CD4-positive, alpha-beta T cell (primary cell): ENCODE data around the gene AARSD1. TPM values are rescaled to one million over a fixed set of nuclear protein-coding genes. Genes with fewer than 3 reads are reported as not detected.
"Not testable (repeated sequence)": the region's sequence is repeated elsewhere in the genome, so short reads cannot be mapped to it uniquely, and the experiment has no call there.

Experiments
- ATAC-seq: fragments of 200-7000 bp; cut with Tn5 transposase; one replicate; pipeline ENCODE4 v1.10.0; 2022; ENCODE audit warnings: mild to moderate bottlenecking; ENCODE audit not compliant: poor library complexity
- CTCF ChIA-PET: fragments of 350-600 bp; sonication (Branson Sonifier 250); formaldehyde crosslinking; loops from one replicate; lab custom pipeline; 2021; ENCODE audit warnings: antibody characterized with exemption, inconsistent platforms; lab: Charles Lee
- POLR2A ChIA-PET: fragments of 350-600 bp; sonication (Branson Sonifier 250); formaldehyde crosslinking; loops from one replicate; lab custom pipeline; 2021; ENCODE audit warnings: antibody characterized with exemption, inconsistent platforms; lab: Charles Lee
- DNase-seq, 14 experiments: peaks; one replicate each; pipeline ENCODE4 v3.0.0-alpha.2; 2013 to 2020; ENCODE audit warnings: mixed read lengths in 2 of 14
- H3K27ac ChIP-seq, 2 donors: one replicate each; pipeline versions ENCODE4 v1.5.1 to v1.7.0; 2013; ENCODE audit warnings: low read length in 2 of 2, low read depth in 1 of 2, mild to moderate bottlenecking in 1 of 2
- H3K27me3 ChIP-seq, 2 experiments: 1 replicate in 1 of 2; 2 replicates in 1 of 2; pipeline versions ENCODE4 v1.6.1 to v1.7.0; 2013; ENCODE audit warnings: low read length in 2 of 2, control low read depth in 1 of 2, mild to moderate bottlenecking in 1 of 2, moderate library complexity in 1 of 2; ENCODE audit not compliant: insufficient read depth in 2 of 2, control insufficient read depth in 1 of 2
- H3K36me3 ChIP-seq: one replicate; pipeline ENCODE4 v1.6.1; 2013; ENCODE audit warnings: low read length, control low read depth; ENCODE audit not compliant: insufficient read depth
- H3K4me1 ChIP-seq: one replicate; pipeline ENCODE4 v1.6.1; 2013; ENCODE audit warnings: low read length, control low read depth; ENCODE audit not compliant: insufficient read depth
- H3K4me3 ChIP-seq: one replicate; pipeline ENCODE4 v1.5.1; 2013; ENCODE audit warnings: mild to moderate bottlenecking, low read length, moderate library complexity
- H3K9me3 ChIP-seq, 2 experiments: 1 replicate in 1 of 2; 2 replicates in 1 of 2; pipeline versions ENCODE4 v1.6.1 to v1.7.0; 2013; ENCODE audit warnings: low read length in 2 of 2, mild to moderate bottlenecking in 2 of 2, control low read depth in 1 of 2, moderate library complexity in 1 of 2; ENCODE audit not compliant: control insufficient read depth in 1 of 2, insufficient read depth in 1 of 2
- H3K27ac Mint-ChIP-seq: one replicate; pipeline ENCODE4 v1.8.0; 2020; ENCODE audit warnings: mixed read lengths
- H3K27me3 Mint-ChIP-seq: one replicate; pipeline ENCODE4 v1.8.0; 2021; ENCODE audit warnings: mixed read lengths
- H3K36me3 Mint-ChIP-seq: one replicate; pipeline ENCODE4 v1.8.0; 2021; ENCODE audit warnings: low read depth, mixed read lengths
- H3K4me1 Mint-ChIP-seq: one replicate; pipeline ENCODE4 v1.8.0; 2021; ENCODE audit warnings: low read depth, mixed read lengths
- H3K4me3 Mint-ChIP-seq: one replicate; pipeline ENCODE4 v1.8.0; 2020; ENCODE audit warnings: mild to moderate bottlenecking, mixed read lengths
- H3K9me3 Mint-ChIP-seq: one replicate; pipeline ENCODE4 v1.8.0; 2020; ENCODE audit warnings: mixed read lengths
- intact Hi-C, 2 experiments: fragments of 100-400 bp; cut with DNase I in 1 of 2; cut with micrococcal nuclease in 1 of 2; formaldehyde crosslinking; loops; one replicate each; pipeline versions ENCODE4 v1.15.1 to v1.9.0; 2023 to 2025; cut with DNase I, micrococcal nuclease
- total RNA-seq, 174 experiments: library from RNA in 2 of 174; stranded (reverse) in 2 of 174; gene quantifications; one replicate each; pipeline ENCODE4 v1.2.3 and lab custom pipeline; 2021 to 2026
- TF ChIP-seq, protein P1 (sequence below): fragments of 200-600 bp; IDR thresholded peaks from one replicate; pipeline ENCODE4 v1.8.0; 2022; ENCODE audit warnings: antibody characterized with exemption, mild to moderate bottlenecking

AARSD1 gene
- total RNA-seq, 2 experiments from 2014 or later: 60.4 to 70.8 TPM

DNA sequence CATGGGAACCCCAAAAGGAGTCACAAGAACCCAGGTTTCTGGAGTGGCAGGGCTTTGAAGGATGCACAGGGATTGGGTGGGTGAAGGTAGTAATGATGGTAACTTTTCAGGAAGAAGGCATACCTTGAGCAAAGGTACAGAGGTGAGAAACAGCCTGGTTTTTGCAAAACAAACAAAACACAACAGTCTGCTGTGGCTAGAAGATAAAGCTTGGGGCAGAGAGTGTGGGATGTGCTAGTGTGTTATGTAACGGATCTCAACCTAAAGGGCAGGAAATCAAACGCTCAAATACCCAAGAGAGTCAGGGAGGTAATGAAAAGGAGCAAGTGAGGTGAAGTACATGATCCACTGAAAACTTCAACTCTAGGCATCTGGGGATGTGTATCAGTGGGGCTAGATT lies 11.0 kb upstream of the AARSD1 start:
- peaks cover 12% of the 10 kb centered on the region for H3K4me1 Mint-ChIP-seq
- no peaks in the 10 kb centered on the region for H3K9me3 ChIP-seq
- H3K27ac ChIP-seq: no peak overlapping the region
- ATAC-seq (no peak), DNase-seq (no peak)
- no peaks in the 10 kb centered on the region for H3K27me3 Mint-ChIP-seq
- no peaks in the 10 kb centered on the region for H3K9me3 Mint-ChIP-seq
- no peak overlapping the region for H3K4me3 Mint-ChIP-seq
- ChIA-PET POLR2A (no interaction called here), CTCF (no interaction called here)
- H3K36me3 ChIP-seq: no peaks in the 10 kb centered on the region
- no peak overlapping the region for H3K4me3 ChIP-seq
- TF ChIP-seq, protein P1, sequence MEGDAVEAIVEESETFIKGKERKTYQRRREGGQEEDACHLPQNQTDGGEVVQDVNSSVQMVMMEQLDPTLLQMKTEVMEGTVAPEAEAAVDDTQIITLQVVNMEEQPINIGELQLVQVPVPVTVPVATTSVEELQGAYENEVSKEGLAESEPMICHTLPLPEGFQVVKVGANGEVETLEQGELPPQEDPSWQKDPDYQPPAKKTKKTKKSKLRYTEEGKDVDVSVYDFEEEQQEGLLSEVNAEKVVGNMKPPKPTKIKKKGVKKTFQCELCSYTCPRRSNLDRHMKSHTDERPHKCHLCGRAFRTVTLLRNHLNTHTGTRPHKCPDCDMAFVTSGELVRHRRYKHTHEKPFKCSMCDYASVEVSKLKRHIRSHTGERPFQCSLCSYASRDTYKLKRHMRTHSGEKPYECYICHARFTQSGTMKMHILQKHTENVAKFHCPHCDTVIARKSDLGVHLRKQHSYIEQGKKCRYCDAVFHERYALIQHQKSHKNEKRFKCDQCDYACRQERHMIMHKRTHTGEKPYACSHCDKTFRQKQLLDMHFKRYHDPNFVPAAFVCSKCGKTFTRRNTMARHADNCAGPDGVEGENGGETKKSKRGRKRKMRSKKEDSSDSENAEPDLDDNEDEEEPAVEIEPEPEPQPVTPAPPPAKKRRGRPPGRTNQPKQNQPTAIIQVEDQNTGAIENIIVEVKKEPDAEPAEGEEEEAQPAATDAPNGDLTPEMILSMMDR: no peak
- no peaks in the 10 kb centered on the region for H3K27me3 ChIP-seq
- H3K27ac Mint-ChIP-seq: no peak overlapping the region
- H3K4me1 ChIP-seq: peaks cover 8% of the 10 kb centered on the region
- intact Hi-C loops: no loop called here
- H3K36me3 Mint-ChIP-seq: peaks cover 3% of the 10 kb centered on the region

DNA sequence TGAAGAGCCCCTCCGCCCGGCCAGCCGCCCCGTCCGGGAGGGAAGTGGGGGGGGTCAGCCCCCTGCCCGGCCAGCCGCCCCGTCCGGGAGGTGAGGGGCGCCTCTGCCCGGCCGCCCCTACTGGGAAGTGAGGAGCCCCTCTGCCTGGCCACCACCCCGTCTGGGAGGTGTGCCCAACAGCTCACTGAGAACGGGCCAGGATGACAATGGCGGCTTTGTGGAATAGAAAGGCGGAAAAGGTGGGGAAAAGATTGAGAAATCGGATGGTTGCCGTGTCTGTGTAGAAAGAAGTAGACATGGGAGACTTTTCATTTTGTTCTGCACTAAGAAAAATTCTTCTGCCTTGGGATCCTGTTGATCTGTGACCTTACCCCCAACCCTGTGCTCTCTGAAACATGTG lies 9.1 kb upstream of the AARSD1 start:
- H3K36me3 ChIP-seq, intact Hi-C loops, POLR2A ChIA-PET, DNase-seq, H3K9me3 ChIP-seq, H3K4me1 Mint-ChIP-seq, H3K27ac Mint-ChIP-seq, H3K36me3 Mint-ChIP-seq, CTCF ChIA-PET, H3K27me3 Mint-ChIP-seq, H3K4me1 ChIP-seq, H3K4me3 Mint-ChIP-seq, ATAC-seq, H3K27ac ChIP-seq, H3K4me3 ChIP-seq, H3K9me3 Mint-ChIP-seq, H3K27me3 ChIP-seq: not testable (repeated sequence)

DNA sequence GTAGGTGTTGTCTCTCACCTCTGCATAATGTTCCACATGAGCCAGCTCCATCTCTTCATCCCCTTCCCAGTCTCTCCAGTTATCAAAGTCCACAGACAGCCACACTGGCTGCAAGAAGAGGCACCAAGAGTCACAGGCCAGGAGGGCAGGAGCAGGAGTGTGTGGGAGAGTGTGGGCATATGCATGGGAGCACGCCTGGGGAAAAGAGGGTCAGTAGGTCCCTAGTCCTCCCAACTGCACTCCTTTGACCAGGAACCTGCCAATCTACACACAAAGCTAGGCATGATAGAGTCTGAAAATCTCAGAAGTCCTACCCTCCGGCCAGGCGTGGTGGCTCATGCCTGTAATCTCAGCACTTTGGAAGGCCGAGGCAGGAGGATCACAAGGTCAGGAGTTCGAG lies 7.3 kb upstream of the AARSD1 start:
- Mint-ChIP-seq H3K4me3 (no peak overlapping the region), H3K27me3 (no peaks in the 10 kb centered on the region), H3K36me3 (no peaks in the 10 kb centered on the region), H3K4me1 (no peaks in the 10 kb centered on the region), H3K27ac (no peak overlapping the region), H3K9me3 (no peaks in the 10 kb centered on the region)
- Histone ChIP-seq H3K4me1 (no peaks in the 10 kb centered on the region), H3K36me3 (no peaks in the 10 kb centered on the region), H3K27me3 (no peaks in the 10 kb centered on the region), H3K9me3 (no peaks in the 10 kb centered on the region), H3K4me3 (no peak overlapping the region), H3K27ac (no peak overlapping the region)
- ATAC-seq (no peak), DNase-seq (no peak)
- ChIA-PET CTCF (no interaction called here), POLR2A (no interaction called here)
- intact Hi-C loops: no loop called here
- TF ChIP-seq, protein P1: no peak

DNA sequence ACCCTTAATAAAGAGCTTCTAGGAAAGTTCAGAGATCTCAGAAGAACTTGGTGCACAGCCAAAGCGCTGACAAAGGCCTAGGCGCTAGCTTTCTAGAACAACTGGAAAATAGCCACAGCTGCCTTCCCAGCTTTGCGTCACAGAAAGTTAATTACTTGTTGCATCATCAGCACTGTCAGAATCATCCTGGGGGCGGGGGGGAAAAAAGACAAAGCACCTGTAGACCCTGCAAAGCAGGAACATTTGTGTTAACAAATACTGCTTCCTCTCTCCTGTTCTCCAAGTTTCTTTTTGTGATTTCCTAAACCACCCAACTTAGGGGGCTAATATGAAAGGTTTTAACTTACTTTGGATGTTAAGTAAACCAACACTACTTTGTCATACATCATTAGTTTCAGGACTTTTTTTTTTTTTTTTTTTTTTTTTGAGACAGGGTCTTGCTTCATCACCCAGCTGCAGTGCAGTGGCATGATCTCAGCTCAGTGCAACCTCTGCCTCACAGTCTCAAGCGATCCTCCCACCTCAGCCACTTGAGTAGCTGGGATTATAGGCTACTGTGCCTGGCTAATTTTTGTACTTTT lies 4.8 kb upstream of the AARSD1 start:
- Mint-ChIP-seq H3K9me3 (no peaks in the 10 kb centered on the region), H3K4me1 (peaks cover 6% of the 10 kb centered on the region), H3K27me3 (no peaks in the 10 kb centered on the region), H3K27ac (no peak overlapping the region), H3K36me3 (peaks cover 5% of the 10 kb centered on the region), H3K4me3 (no peak overlapping the region)
- CTCF ChIA-PET: no interaction called here
- peaks cover 5% of the 10 kb centered on the region for H3K4me1 ChIP-seq
- intact Hi-C loops: no loop called here
- POLR2A ChIA-PET: interaction anchor here (0.7 kb wide), 1 partner anchor 515 kb away, joined by 3 read pairs; the partner anchor contains the start of gene DHX8
- H3K27me3 ChIP-seq: no peaks in the 10 kb centered on the region
- TF ChIP-seq, protein P1: no peak
- H3K27ac ChIP-seq: no peak overlapping the region
- no peak for ATAC-seq
- no peak for DNase-seq
- H3K36me3 ChIP-seq: no peaks in the 10 kb centered on the region
- no peaks in the 10 kb centered on the region for H3K9me3 ChIP-seq
- no peak overlapping the region for H3K4me3 ChIP-seq
